Activated CD8-positive, alpha-beta memory T cell treated with anti-CD3 and anti-CD28 coated beads for 1 hour (primary cell): ENCODE data around the gene AP1M1.
"Not testable (repeated sequence)": the region's sequence is repeated elsewhere in the genome, so short reads cannot be mapped to it uniquely, and the experiment has no call there.

Source experiments
- DNase-seq, 2 donors: peaks; one replicate each; pipeline ENCODE4 v3.0.0-alpha.2; 2020; ENCODE audit warnings: low read depth in 1 of 2; ENCODE audit errors: extremely low read depth in 1 of 2

AP1M1 gene

DNA sequence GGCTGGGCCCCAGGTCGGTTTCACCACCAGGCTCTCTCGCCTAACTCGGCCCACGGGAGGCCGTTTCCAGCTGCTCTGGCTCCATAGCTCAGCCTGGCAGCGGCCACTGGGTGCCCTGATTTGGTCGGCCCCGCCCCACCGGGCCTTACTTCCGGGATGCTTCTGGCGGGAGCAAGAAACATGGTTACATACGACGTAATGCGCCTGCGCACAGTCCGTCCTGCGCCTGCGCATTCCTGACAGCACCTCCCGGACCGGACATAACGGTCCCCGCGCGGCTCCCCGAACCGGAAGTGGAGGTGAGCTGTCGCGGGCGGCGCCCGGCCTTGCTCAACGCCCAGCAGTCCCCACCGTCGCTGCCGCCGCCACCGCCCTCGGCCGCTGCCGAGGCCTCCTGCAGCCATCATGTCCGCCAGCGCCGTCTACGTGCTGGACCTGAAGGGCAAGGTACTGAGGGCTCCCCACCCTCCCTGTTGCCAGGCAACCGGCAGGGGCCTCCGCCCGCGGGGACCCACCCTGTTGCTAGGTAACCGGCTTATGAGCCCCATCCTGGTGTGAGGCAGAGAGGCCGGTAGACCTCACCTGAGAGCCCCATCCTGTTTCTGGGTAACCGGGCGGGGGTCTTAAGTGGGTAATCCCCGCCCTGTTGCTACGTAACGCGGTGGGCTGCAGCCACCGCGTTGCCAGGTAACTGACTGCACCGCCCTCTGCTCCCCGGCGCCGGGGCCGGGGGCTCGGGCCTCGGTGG, at the start of gene AP1M1:
Gene AP1M1 (plus strand): TSS at position 290 of the 748 bp plus-strand sequence. CDS start 116 bp downstream, at position 406.
- DNase-seq: peak; percentile 96 to 98

DNA sequence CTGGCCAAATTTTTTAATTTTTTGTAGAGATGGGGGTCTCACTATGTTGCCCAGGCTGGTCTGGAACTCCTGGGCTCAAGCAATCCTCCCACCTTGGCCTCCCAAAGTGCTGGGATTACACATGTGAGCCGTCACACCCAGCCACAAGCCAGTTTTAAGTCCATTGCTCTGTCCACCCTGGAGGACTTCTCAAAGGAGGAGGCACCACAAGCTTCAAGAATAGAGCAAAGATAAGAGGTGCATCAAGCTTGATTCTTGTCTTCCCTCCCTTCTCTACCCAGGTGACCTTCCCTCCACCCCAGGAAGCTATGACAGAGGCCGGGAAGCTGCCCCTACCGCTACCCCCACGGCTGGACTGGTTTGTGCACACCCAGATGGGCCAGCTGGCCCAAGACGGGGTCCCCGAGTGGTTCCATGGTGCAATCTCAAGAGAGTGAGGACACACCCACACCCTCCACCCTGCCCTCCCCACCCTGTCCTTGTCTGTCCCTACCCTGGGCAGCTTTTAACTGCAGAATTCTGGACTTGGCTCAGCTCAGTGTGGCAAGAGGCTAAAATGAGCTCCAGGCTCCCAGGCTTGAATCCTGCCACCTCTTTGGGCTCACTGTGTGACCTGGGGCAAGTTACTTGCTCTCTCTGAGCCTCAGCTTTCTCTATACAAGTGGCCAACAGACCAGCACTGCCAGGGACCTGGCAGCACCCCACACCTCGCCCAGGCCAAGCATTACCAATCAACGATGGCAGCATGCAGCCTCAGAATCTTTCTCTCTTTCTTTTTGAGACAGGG, 49.1 kb upstream of the AP1M1 start:
- DNase-seq: no peak

DNA sequence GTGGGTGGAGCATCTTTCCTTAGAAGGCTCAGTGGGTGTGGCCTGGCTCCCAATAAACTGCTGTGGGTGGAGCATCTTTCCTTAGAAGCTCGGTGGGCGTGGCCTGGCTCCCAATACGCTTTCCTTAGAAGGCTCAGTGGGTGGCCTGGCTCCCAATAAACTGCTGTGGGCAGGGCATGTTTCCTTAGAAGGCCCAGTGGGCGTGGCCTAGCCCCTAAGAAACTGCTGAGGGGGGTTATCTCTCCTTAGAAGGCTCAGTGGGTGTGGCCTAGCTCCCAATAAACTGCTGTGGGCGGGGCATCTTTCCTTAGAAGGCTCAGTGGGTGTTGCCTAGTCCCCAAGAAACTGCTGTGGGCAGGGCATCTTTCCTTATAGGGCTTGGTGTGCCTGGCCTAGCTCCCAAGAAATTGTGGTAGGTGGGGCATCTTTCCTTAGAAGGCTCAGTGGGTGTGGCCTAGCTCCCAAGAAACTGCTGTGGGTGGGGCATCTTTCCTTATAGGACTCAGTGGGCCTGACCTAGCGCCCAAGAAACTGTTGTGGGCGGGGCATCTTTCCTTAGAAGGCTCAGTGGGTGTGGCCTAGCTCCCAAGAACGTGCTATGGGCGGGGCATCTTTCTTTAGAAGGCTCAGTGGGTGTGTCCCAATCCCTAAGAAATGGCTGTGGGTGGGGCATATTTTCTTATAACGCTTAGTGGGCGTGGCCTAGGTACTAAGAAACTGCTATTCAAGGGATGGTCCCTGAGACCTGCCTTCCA, 44.0 kb upstream of the AP1M1 start:
- no peak for DNase-seq

DNA sequence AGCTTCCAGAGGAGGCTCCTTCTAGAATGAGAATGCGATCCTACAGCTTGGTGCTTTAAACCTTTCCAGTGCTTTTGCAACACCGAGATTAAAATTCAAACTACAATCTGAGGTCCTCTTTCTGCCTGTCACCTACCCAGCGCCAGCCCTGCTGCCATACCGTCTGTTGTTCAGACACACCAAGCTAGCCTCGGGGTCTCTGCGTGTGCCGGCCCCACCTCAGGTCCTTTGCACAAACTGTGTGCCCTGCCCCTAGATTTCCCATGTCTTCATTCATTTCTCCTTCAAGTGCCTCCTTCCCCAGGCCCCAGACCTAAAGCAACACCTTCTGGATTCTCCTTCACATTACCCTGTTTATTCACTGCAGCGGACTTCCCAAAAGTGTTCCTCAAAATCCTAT, 43.2 kb upstream of the AP1M1 start:
- no peak for DNase-seq

DNA sequence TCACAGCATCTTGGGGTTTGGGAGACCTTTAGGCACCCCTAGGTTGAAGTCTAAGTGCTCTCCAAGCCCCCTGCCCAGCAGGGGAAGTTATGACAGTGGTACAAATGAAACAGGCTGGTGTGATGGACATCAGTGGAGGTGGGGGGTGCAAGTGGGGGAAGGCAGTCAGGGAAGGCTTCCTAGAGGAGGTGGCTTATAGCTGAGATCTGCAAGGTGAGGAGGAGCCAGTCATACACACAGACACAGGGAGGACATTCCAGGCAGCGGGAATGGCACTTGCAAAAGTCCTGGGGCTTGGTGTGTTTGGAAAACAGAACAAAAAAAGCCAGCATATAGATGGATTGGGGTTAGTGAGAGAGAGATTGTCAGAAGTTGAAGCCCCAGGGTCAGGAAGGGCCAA, 42.6 kb upstream of the AP1M1 start:
- DNase-seq: no peak

DNA sequence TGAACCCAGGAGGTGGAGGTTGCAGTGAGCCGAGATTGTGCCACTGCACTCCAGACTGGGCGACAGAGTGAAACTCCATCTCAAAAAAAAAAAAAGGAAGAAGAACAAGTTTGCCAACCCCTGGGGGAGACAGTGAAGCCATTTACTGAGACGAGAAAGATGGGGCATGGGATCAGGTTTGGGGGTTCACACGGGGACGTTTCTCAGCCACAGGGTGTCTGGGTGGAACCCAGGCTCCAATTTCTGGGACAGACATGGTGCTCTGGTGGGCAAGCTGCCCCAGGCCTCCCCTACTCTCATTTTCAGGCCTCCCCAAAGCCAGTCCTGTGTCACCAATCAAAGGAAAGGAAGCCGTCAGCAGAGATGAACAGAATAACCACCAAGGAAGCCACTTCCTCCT, 40.8 kb upstream of the AP1M1 start:
- no peak for DNase-seq

DNA sequence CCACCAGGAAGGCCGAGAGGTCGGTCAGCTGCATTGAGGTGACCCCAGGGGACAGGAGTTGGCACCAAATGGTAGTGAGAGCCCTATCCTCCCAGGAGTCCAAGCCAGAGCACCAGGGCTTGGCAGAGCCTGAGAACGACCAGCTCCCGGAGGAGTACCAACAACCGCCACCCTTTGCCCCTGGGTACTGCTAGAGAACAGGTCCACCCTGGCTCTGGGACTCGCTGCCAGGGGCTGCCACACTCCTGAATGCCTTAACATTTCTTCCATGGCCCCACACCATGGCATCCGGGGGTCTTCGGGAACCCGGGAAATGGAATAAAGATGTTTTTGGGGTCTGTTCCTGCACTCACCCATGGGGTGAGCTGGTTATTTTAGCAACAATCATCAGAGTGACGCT, 40.1 kb upstream of the AP1M1 start:
- DNase-seq: no peak

DNA sequence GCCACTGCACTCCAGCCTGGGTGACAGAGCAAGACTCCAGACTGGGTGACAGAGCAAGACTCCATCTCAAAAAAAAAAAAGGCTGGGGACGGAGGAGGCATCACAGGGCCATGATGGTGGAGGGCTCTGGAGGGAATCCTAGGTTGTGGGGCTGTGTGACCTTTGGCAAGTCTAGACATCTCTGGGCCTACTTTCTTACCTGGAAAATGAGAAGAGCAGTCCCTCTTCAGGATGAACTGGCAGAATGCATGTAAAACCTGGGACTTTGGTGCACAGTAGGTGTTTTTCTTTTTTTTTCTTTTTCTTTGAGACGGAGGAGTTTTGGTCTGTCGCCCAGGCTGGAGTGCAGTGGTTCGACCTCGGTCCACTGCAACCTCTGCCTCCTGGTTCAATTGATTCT, 38.1 kb upstream of the AP1M1 start:
- no peak for DNase-seq

DNA sequence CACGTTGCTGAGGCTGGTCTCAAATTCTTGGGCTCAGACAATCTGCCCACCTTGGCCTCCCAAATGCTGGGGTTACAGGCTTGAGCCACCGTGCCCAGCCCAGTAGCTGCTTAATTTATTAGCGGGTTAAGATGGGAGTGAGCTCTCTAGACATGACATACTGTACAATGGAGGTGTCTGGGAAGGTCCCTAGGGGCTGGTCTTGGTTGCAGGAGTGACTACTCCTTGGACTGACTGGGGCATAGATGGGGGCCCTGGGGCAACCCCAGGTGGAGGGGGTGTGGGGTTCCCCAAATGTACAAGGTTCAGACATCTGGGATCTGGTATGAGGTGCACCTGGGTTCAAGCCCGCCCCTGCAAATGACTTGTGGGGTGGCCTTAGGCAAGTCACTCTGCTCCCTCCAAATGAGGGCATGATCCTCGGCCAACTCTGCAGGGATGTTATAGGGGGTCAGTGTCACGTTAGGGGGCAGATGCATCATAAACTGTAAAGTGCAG, 37.2 kb upstream of the AP1M1 start:
- no peak for DNase-seq

DNA sequence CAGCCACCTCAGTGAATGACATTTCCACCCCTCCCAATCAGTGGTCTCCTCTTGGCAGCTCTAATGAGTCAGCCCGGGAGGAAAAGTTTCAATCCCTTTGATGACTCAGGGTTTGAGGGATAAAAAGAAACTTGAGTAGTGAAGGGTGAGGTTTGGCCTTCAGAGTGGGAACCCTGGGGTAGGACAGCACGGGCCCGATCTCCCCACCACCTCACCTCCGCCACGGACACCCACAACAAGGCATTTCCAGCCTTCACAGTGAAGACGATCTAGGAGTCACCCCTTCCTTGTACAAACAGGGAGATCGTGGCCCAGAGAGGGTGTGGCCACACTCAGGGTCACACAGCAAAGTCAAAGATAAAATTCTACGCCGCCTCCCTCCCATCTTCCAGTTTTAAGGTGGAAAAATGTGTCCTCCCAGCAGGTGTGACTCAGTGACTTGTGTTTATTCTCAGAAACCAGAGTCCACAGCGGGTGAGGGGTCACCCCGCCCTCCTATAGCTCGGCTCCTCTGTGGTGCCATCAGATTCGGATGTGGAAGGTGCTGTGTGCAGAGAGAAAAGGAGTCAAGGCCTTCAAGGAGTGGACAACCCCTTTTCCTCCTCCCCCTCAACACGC, 36.7 kb upstream of the AP1M1 start:
- no peak for DNase-seq

DNA sequence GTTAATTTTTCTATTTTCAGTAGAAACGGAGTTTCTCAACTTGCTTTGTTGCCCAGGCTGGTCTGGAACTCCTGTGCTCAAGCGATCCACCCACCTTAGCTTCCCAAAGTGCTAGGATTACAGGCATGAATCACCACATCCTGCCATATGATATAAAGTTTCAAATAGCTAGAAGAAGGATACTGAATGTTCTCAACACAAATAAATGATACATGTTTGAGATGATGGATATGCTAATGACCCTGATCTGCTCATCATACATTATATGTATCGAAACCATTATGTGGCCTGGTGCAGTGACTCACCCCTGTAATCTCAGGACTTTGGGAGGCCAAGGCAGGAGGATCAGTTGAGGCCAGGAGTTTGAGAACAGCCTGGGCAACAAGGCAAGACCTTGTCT, 35.9 kb upstream of the AP1M1 start:
- no peak for DNase-seq

DNA sequence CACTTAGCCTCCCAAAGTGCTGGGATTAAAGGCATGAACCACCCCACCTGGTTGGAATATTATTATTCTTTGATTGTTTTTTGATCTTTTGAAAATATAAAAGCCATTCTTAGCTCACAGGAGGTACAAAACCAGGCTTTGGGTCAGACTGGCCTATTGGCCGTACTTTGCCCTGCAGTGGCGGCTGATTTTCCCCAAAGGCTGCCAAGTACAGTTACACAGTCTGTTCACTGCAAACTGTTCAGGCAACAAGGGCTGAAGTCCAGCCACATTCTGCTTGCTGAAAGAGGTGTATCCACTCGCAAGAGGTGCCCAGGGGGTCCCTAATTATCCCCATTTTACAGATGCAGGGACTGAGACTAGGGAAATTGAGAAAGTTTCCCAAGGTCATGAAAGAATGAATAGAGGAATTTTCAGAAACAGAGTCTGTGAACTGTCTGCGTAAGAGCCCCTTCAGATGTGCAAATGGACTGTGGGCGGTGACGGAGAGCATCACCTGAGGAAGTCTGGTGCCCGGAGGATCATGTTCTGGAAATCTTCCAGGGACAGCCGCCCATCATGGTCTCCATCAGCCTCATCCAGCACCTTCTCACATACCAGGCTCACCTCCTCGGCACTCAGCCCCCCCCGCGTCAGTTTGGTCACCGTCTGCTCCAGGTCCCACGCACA, 33.4 kb upstream of the AP1M1 start:
- no peak for DNase-seq

DNA sequence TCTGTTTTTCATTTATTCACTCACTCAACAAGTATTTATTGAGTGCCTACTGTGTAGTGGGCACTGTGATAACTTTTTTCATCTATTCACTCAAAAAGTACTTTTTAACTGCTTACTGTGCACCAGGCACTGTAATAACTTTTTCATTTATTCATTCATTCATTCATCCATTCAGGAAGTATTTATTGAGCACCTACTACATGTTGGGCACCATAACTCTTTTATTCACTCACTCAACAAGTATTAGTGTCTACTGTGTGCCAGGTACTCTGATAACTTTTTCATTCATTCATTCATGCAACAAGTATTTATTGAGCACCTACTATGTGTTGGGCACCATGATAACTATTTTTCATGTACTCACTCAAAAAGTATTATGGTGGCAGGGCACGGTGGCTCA, 31.3 kb upstream of the AP1M1 start:
- DNase-seq: no peak

DNA sequence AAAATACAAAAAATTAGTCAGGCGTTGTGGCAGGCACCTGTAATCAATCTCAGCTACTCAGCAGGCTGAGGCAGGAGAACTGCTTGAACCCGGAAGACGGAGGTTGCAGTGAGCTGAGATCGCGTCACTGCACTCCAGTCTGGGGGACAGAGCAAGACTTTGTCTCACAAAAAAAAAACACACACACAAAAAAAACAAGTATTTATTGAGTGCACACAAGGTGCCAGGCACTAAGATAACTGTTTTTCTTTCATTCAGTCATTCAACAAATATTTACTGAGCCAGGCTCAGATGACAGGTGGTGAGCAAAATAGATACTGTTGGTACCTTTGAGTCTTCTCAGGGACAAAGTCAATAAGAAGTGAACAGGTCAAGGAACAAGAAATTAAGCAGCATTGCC, 30.7 kb upstream of the AP1M1 start:
- no peak for DNase-seq

DNA sequence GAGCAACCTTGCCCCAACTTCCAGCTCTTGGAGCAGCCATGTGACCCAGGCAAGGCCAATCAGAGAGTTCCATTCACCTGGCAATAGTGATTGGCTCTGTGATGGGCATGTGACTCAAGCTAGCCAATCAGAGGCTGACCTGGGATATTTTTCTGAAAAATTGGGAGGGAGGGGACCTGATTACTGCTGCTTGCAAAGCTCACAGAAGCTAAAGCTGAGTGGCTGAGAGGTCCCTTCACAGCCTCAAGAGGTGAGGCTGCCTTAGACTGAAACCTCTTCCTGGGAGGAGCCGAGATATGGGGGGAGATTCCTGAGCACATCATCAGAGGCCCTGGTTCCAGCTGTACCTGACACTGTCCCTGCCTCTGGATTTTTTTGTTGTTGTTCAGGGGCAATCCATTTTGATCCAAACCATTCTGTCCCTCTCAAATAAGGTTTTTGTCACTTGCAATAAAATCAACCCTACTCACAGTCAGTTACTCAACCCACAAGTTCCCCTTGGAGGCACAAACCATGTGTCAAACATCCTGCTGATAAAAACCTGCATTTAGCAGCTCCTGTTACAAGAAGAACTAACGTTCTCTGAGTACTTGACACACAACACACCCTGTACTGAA, 29.1 kb upstream of the AP1M1 start:
- no peak for DNase-seq

DNA sequence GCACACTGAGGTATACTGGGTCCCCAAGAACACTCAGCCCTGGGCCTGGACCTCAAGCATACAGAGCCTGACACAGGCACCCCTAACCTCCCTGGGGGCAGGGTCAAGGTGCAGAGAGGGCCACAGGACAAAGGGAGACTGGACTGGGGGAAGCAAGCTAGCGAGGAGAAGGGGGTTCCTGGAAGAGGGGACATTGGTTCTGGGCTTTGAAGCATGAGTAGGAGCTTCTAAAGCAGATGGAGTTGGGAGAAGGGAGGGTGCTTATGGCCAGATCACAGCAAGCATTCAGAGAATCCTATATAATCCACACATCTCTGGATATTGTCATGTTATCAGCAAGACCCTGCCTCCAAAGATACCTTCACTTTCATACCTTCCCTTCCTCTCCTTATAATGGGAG, 27.6 kb upstream of the AP1M1 start:
- DNase-seq: no peak

DNA sequence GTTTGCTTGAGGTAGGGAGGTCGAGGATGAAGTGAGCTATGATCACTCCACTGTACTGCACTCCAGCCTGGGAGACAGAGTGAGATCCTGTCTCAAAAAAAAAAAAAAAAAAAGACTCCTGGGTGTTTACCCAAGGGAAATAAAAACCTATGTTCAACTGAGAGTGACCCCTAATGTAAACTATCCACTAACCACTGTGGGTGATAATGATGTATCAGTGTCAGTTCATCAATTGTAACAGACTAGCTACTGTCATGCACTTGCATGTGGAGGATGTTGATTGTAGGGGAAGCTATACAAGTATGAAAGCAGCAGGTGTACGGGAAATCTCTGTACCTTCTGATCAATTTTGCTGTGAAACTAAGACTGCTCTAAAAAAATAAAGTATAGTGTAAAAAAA, 21.8 kb upstream of the AP1M1 start:
- DNase-seq: no peak

DNA sequence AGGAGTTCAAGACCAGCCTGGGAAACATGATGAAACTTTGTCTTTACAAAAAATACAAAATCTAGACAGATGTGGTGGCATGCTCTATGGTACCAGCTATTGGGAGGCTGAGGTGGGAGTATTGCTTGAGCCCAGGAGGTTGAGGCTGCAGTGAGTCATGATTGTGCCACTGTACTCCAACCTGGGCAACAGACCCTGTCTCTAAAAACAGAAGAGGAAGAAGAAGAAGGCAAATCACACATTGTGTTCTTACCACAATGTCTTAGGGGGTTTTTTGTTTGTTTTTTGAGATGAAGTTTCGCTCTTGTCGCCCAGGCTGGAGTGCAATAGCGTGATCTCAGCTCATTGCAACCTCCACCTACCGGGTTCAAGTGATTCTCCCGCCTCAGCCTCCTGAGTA, 18.8 kb upstream of the AP1M1 start:
- not testable (repeated sequence) for DNase-seq

DNA sequence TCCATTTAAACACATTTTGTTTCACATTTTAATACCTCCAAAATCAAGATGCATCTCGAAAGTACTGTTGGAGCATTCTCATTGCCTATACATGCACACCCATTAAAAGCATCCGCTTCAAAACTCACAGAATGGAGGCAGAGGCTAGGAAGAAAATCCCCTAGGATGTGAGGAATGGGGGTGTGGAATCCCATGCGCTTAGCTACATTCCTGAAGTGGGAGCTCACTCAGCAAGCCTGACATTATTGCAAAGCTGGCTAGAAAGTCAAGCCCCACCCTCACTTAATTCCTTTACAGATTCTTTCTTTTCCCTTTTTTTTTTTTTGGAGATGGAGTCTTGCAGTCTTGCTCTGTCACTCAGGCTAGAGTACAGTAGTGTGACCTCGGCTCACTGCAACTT, 17.1 kb upstream of the AP1M1 start:
- DNase-seq: no peak

DNA sequence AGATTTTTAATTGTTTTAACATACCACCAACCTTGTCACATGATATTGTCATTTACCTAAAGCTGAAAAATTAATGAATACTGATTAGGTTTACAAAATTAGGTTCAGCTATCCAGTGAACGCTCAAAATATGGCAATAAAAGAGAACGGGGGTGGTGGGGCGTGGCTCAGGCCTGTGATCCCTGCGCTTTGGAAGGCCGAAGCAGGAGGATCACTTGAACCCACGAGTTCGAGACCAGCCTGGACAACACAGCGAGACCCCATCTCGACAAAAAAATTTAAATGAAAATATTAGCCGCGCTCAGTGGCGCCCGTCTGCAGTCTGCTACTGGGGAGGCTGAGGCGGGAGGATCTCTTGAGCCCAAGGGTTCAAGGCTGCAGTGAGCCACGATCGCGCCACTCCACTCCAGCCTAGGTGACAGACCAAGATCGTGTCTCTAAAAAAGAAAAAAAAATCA, 13.0 kb upstream of the AP1M1 start:
- DNase-seq: no peak
